GM18505 (cell line): ENCODE results near the gene C21orf58.

Experiments used
- ATAC-seq: cut with Tn5 transposase; IDR thresholded peaks from one replicate; pipeline ENCODE4 v1.9.1; 2021; ENCODE audit not compliant: unreplicated experiment
- POLR2A ChIP-seq: IDR thresholded peaks from 4 replicates; pipeline ENCODE4 v1.6.1; 2011; ENCODE audit warnings: borderline replicate concordance; ENCODE audit not compliant: insufficient read depth, insufficient read length; ENCODE audit errors: extremely low read depth

C21orf58 gene

GRCh38 chr21:46285761-46286647, 37.7 kb downstream of the C21orf58 start, which contains the start of gene YBEY:
Gene YBEY (plus strand): TSS chr21:46286342. CDS start chr21:46286914, 572 bp downstream.
- peak; percentile 87 for ATAC-seq
- peak; percentile 91 for TF ChIP-seq POLR2A

- ATAC-seq = no peak
- TF ChIP-seq POLR2A = no peak
Measured at GRCh38 chr21:46285206-46285661, 38.4 kb downstream of the C21orf58 start, which contains the start of gene MCM3AP. Gene MCM3AP (minus strand): TSS chr21:46285611. CDS start chr21:46285286, 325 bp downstream.

- no peak for ATAC-seq
- no peak for TF ChIP-seq POLR2A
Measured at GRCh38 chr21:46284733-46285132, 38.9 kb downstream of the C21orf58 start.

- no peak for ATAC-seq
- no peak for TF ChIP-seq POLR2A
Measured at GRCh38 chr21:46284077-46284644, 39.5 kb downstream of the C21orf58 start.

- ATAC-seq = no peak
- TF ChIP-seq POLR2A = no peak
Measured at GRCh38 chr21:46274797-46275390, 48.8 kb downstream of the C21orf58 start.

- ATAC-seq = no peak
Measured at GRCh38 chr21:46273341-46273740, 50.3 kb downstream of the C21orf58 start.

GRCh38 chr21:46269466-46269865, 54.2 kb downstream of the C21orf58 start:
- TF ChIP-seq POLR2A = no peak

More at GRCh38 chr21:46273341-46273740, 50.3 kb downstream of the C21orf58 start:
- TF ChIP-seq POLR2A = no peak

GRCh38 chr21:46268371-46268770, 55.3 kb downstream of the C21orf58 start:
- no peak for TF ChIP-seq POLR2A
- ATAC-seq = no peak

More at GRCh38 chr21:46269466-46269865, 54.2 kb downstream of the C21orf58 start:
- ATAC-seq = no peak

GRCh38 chr21:46266946-46267345, 56.7 kb downstream of the C21orf58 start:
- TF ChIP-seq POLR2A = no peak
- ATAC-seq = no peak

GRCh38 chr21:46265736-46266525, 57.7 kb downstream of the C21orf58 start:
- no peak for ATAC-seq
- TF ChIP-seq POLR2A = no peak

GRCh38 chr21:46264690-46265144, 59.0 kb downstream of the C21orf58 start:
- no peak for TF ChIP-seq POLR2A
- ATAC-seq = no peak

- ATAC-seq = no peak
- no peak for TF ChIP-seq POLR2A
Measured at GRCh38 chr21:46264046-46264689, 59.5 kb downstream of the C21orf58 start.
